GM12874 (cell line): Measurements from ENCODE around the gene SALL3.

Source experiments
- TF ChIP-seq, protein P1 (sequence below): IDR thresholded peaks from 2 replicates; pipeline ENCODE4 v1.5.1; 2011; ENCODE audit warnings: low read depth, mild to moderate bottlenecking, control low read depth, low read length, moderate library complexity; ENCODE audit not compliant: insufficient read depth

Gene SALL3

GRCh38 chr18:79008356-79008940 lies 28.8 kb downstream of the SALL3 start:
- TF ChIP-seq, protein P1, sequence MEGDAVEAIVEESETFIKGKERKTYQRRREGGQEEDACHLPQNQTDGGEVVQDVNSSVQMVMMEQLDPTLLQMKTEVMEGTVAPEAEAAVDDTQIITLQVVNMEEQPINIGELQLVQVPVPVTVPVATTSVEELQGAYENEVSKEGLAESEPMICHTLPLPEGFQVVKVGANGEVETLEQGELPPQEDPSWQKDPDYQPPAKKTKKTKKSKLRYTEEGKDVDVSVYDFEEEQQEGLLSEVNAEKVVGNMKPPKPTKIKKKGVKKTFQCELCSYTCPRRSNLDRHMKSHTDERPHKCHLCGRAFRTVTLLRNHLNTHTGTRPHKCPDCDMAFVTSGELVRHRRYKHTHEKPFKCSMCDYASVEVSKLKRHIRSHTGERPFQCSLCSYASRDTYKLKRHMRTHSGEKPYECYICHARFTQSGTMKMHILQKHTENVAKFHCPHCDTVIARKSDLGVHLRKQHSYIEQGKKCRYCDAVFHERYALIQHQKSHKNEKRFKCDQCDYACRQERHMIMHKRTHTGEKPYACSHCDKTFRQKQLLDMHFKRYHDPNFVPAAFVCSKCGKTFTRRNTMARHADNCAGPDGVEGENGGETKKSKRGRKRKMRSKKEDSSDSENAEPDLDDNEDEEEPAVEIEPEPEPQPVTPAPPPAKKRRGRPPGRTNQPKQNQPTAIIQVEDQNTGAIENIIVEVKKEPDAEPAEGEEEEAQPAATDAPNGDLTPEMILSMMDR, result no peak

DNA sequence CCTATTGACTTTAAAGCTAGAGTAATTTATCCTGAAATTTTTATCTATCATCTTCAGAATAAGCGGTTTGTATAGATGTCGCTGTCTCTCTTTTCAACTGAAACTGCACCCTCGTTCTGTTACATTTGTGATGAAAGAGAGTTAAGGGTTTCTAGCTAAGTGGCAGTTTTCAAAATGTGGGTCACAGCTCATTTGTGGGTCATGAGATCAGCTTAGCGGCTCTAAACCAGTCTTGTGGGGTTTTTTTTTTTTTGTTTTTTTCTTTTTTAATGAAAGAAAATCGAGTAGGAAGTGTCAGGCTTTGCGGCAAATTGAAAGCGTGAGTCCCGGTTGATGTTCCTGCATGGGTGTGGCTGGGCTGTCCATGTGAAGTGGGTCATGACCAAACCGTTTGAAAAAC lies 31.2 kb downstream of the SALL3 start:
- TF ChIP-seq, protein P1, result no peak

DNA sequence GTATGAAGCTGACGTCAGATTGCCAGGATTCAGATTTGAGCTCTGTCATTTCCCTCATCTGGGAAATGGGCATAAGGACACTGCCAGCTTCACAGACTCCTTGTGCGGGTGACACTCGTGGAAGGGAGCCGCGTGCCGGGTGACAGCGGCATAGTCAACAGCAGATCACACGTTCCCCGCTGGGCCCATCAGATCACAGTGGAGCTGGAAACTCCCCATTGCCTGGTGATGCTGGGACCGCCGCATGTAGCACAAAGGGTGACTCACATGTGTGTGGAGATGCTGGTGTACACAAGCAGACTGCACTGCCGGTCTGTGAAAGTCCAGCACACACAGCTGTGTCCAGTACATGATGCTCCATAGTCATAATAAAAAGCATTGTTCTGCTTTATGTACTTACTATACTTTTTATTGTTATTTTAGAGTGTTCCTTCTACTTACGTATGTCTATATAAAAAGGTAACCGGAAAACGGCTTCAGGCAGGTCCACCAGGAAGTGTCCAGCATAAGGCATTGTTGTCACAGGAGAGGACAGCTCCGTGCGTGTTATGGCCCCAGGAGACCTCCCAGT lies 31.8 kb downstream of the SALL3 start:
- TF ChIP-seq, protein P1, result no peak

- TF ChIP-seq, protein P1, result no peak
Measured at GRCh38 chr18:79013869-79014268, 34.3 kb downstream of the SALL3 start.

DNA sequence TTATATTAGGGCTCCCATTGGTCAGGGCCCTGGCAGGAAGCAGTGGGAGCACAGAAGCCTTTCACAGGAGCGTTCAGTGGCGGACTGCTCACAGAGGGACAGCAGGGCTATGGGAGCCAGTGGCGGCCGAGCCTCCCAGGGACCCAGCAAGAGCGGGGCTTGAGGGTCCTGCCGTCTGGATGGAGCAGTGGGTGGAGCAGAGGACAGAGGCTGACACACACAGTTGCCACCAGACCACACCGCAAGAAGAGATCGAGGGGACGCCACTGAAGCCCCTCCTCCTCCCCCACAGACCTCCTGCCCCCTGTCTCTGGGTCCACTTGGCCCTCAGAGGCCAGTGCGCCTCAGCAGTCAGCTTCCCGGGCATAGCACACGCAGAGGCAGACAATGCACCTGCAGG lies 39.3 kb downstream of the SALL3 start:
- TF ChIP-seq, protein P1, result no peak

GRCh38 chr18:79019881-79020280 lies 40.3 kb downstream of the SALL3 start:
- TF ChIP-seq, protein P1, result no peak

GRCh38 chr18:79022603-79023002 lies 43.0 kb downstream of the SALL3 start:
- TF ChIP-seq, protein P1, result no peak
